Fibroblast of the aortic adventitia (primary cell): ENCODE data around the gene PKDCC. TPM values are rescaled to one million over a fixed set of nuclear protein-coding genes. Genes with fewer than 3 reads are reported as not detected.

ENCODE experiments used
- DNase-seq: peaks from one replicate; pipeline ENCODE4 v3.0.0-alpha.2; 2010; ENCODE audit warnings: low read depth
- H3K4me3 ChIP-seq: 2 replicates; pipeline ENCODE4 v1.5.1; 2011; ENCODE audit warnings: low read depth, mild to moderate bottlenecking, control low read depth, low read length, moderate library complexity
- CTCF ChIP-seq: IDR thresholded peaks from 2 replicates; pipeline ENCODE4 v1.5.1; 2011; ENCODE audit warnings: mild to moderate bottlenecking, low read length, control low read depth, inconsistent platforms; ENCODE audit not compliant: insufficient read depth
- total RNA-seq: library from RNA; depleted of rRNA; stranded (reverse); fragments of >200 nt; gene quantifications from 2 replicates; pipeline ENCODE4 v1.2.3, GENCODE V29; 2012; ENCODE audit warnings: low replicate concordance

PKDCC gene
- total RNA-seq, 1 donor = 19.7 TPM

DNA sequence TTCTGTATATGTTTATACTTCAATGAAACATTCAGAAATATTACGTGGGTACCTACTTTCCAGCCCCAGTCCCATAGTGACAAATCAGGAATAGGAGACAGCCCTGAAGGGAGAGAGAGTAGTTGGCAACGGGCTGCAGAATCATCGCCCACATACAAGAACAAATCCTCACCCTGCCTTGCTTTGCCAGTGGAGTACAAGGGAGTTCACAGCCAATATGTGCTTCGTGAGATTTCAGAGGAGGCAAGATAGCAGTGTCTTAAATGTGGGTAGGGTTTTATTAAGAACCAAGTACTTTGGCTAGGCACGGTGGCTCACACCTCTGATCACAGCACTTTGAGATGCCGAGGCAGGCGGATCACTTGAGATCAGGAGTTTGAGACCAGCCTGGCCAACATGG is 40.3 kb upstream of the PKDCC start:
- DNase-seq = no peak
- no peak overlapping the region for H3K4me3 ChIP-seq
- no peak for TF ChIP-seq CTCF

DNA sequence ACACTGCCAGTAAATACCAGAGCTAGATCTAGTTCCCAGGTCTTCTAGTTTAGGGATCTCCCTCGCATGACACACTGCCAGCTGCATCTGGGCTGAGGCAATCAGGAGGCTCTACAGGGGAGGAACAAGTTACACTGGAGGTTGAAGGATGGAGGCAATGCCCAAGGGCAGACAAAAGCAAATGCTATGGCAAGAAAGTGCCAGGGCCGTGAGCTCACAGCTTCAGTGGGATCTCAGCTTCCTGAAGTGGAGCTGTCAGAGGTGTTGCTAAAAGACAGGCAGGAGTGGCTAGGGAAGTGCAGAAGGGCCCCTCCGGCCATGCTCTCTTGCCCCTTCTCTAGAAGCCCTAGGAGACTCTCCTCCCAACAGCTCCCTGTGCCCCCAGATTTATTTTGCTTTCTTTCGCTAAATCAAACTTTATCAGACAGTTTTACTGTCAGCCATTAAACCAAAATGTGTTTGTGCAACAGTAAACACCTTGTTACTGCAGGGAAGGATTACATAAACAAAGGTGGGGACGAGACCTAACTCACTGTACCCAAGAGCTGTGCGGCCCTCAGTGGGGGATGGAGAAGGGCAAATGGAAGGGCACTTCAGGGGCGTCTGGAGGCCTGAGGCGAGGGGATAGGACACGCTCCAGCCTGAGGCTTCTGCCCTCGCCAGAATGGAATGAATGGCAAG is 39.4 kb upstream of the PKDCC start:
- no peak overlapping the region for H3K4me3 ChIP-seq
- DNase-seq = peak; percentile 39
- no peak for TF ChIP-seq CTCF

DNA sequence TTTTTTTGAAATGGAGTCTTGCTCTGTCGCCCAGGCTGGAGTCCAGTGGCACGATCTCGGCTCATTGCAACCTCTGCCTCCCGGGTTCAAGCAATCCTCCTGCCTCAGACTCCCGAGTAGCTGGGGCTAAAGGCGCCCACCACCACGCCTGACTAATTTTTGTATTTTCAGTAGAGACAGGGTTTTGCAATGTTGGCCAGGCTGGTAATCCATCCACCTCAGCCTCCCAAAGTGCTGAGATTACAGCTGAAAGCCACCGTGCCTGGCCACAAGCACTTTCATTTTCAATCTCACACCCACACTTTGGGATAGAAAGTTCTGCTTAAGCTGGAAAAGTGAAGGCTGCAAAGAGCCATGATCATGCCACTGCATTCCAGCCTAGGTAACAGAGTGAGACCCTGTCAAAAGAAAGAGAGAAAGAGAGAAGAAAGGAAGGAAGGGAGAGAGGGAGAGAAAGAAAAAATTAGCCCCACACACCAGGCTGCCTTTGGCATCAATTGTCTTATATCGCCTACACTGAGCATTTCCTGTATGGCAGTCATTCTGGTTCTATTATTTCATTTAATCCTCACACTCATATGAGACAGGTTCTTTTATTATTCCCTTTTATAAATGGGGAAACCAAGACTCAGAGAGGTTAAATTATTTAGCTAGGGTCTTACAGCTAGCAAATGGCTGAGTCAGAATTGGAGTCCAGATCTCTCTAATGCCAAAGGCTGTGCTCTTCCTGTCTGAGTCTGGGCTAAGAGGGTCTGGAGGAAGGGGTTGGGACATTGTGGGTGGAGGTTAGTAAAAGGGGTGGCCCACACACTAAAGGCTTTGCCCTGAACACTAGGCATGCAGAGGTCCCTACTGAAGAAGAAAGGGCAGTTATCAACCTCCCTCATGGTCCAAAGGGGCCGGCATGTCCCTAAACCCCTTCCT is 37.9 kb upstream of the PKDCC start:
- no peak overlapping the region for H3K4me3 ChIP-seq
- TF ChIP-seq CTCF = no peak
- DNase-seq = peak; percentile 47

GRCh38 chr2:42010743-42011298 is 37.0 kb upstream of the PKDCC start:
- no peak overlapping the region for H3K4me3 ChIP-seq
- TF ChIP-seq CTCF = no peak

DNA sequence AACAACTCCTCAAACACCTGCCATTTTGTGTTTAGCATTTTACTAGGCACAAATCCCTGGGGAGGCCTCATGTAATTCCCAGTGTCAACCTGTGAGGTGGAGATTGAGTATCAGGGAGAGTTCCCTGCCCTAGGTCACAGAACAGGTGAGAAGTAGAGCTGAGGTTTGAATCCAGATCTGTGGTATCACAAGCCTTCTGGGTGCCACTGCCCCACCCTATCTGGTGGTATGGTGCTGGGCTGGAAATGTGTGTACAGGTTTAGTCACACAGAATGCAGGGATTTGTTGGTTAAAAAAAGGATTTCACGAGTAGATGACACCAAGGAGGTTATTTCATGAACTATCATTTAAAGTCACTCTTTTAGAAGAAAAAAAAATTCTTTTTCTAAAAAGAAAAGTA is 35.7 kb upstream of the PKDCC start:
- DNase-seq = no peak
- no peak overlapping the region for H3K4me3 ChIP-seq
- TF ChIP-seq CTCF = no peak

More at GRCh38 chr2:42010743-42011298, 37.0 kb upstream of the PKDCC start:
- DNase-seq = peak; percentile 76

- TF ChIP-seq CTCF = no peak
- DNase-seq = no peak
- no peak overlapping the region for H3K4me3 ChIP-seq
Observed at GRCh38 chr2:42012651-42013050, 35.2 kb upstream of the PKDCC start.
